Testis (tissue), 2 donors: ENCODE results near the gene GRHPR.

Experiments used
- POLR2A ChIP-seq: fragments of 450-650 bp; IDR thresholded peaks from one replicate; pipeline ENCODE4 v1.6.1; 2017; ENCODE audit warnings: antibody characterized with exemption, mild to moderate bottlenecking, moderate library complexity
- TF ChIP-seq, protein P1 (sequence below), 3 experiments: fragments of 450-650 bp in 2 of 3; fragments of 200-600 bp in 1 of 3; sonication (generic) in 1 of 3; IDR thresholded peaks; one replicate each; pipeline ENCODE4 v1.5.1; 2016 to 2019; ENCODE audit warnings: antibody characterized with exemption in 3 of 3, mild to moderate bottlenecking in 2 of 3, moderate library complexity in 1 of 3

DNA sequence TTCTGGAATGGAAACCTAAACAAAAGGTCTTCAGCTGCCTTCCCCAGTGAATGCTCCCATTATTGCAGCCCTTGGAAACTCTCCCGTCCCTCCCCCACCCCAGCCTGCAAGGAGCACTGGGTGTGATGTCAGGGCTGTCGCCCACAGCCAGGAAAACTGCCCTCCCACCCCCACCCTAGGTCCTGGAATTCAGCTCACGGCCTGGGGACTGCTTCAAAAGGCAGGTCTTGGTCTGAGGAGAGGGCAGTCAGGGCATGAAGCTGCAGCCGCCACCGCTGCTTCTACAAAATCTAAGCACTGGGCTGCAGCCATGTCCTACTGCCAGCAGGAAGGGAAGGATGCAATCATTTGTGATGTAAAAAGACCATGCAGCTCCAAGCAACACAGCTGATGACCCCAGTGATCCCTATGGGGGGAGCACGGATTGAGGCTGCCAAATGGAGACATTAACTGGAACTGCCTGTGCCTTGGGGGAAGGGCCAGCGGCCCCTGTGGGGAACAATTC, 11.4 kb downstream of the GRHPR start:
- TF ChIP-seq, protein P1, sequence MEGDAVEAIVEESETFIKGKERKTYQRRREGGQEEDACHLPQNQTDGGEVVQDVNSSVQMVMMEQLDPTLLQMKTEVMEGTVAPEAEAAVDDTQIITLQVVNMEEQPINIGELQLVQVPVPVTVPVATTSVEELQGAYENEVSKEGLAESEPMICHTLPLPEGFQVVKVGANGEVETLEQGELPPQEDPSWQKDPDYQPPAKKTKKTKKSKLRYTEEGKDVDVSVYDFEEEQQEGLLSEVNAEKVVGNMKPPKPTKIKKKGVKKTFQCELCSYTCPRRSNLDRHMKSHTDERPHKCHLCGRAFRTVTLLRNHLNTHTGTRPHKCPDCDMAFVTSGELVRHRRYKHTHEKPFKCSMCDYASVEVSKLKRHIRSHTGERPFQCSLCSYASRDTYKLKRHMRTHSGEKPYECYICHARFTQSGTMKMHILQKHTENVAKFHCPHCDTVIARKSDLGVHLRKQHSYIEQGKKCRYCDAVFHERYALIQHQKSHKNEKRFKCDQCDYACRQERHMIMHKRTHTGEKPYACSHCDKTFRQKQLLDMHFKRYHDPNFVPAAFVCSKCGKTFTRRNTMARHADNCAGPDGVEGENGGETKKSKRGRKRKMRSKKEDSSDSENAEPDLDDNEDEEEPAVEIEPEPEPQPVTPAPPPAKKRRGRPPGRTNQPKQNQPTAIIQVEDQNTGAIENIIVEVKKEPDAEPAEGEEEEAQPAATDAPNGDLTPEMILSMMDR (IDR thresholded peaks at IDR 0.05) = no peak
- TF ChIP-seq POLR2A = no peak
